ENCODE results near the gene MTOR. TPM values are rescaled to one million over a fixed set of nuclear protein-coding genes. Genes with fewer than 3 reads are reported as not detected.

Gene MTOR
- total RNA-seq, 4 donors from 2014 or later, result 32.4 to 55.4 (median 42.5) TPM

DNA sequence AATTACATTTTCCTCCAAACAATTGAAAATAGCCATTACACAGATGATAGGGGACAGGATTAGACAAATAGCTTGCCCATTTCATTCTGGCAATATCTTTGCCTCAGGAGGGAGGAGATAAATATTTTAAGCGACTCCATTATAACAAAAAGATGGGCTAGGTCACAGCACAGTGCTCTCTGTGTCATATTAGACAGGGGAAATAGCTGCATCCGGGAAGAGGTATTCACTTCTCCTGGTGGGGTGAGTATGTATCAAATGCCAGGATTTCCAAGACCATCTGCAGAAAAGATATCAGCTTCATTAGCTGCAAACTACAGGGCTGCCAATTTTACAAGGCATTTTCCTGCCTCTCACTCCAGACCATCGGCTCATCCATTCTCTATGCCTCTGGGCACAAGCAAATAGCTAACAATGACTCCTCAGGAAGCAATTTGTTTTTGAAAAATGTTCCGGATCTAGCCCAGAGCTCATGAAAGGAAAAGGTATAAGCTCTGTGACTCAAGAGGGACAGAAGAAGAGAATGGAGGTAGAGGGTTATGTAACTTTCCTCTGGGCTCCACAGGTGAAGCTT is 115.1 kb downstream of the MTOR start:
- H3K27ac ChIP-seq, result no peak overlapping the region
- H3K9me3 ChIP-seq, result no peaks in the 10 kb centered on the region
- ATAC-seq, result no peak
- H3K4me3 ChIP-seq, result no peak overlapping the region
- TF ChIP-seq, protein P1, sequence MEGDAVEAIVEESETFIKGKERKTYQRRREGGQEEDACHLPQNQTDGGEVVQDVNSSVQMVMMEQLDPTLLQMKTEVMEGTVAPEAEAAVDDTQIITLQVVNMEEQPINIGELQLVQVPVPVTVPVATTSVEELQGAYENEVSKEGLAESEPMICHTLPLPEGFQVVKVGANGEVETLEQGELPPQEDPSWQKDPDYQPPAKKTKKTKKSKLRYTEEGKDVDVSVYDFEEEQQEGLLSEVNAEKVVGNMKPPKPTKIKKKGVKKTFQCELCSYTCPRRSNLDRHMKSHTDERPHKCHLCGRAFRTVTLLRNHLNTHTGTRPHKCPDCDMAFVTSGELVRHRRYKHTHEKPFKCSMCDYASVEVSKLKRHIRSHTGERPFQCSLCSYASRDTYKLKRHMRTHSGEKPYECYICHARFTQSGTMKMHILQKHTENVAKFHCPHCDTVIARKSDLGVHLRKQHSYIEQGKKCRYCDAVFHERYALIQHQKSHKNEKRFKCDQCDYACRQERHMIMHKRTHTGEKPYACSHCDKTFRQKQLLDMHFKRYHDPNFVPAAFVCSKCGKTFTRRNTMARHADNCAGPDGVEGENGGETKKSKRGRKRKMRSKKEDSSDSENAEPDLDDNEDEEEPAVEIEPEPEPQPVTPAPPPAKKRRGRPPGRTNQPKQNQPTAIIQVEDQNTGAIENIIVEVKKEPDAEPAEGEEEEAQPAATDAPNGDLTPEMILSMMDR (IDR thresholded peaks at IDR 0.05), result no peak
- TF ChIP-seq POLR2A (IDR thresholded peaks at IDR 0.05), result no peak
- H3K27me3 ChIP-seq, result no peaks in the 10 kb centered on the region
- H3K4me1 ChIP-seq, result peaks cover 0 to 26% (median 8%) of the 10 kb centered on the region in 3 donors
- peaks cover 0 to 92% of the 10 kb centered on the region in 2 donors for H3K36me3 ChIP-seq
- WGBS, 2 donors (ENCODE audit: low coverage in 1 of 2), result 60 to 72% methylated on average over 3 to 4 of the region's 4 CpGs

DNA sequence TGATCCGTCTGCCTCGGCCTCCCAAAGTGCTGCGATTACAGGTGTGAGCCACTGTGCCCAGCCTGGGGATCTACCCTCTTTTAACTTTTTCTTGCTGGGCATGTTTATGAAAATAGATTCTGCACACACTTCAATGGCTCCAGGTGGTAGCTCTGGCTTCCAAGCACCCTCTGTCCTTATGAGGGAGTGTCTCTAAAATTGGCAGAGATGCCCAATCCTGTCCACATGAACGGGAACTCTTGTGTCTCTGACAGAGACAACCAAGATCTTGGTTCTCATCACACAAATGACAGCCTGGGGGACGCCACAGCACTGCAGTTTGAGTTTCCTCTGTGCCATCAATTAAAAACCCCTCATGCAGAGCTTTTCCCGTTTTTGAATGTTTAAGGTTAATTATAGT is 116.6 kb downstream of the MTOR start:
- Histone ChIP-seq H3K4me3 (no peak overlapping the region), H3K27me3 (no peaks in the 10 kb centered on the region), H3K27ac (no peak overlapping the region), H3K36me3 (peaks cover 0 to 89% of the 10 kb centered on the region in 2 donors), H3K4me1 (peaks cover 0 to 10% (median 1%) of the 10 kb centered on the region in 3 donors), H3K9me3 (no peaks in the 10 kb centered on the region)
- ATAC-seq, result no peak
- no peak for TF ChIP-seq POLR2AphosphoS5 (IDR thresholded peaks at IDR 0.05)
- TF ChIP-seq EP300 (IDR thresholded peaks at IDR 0.05), result no peak
- TF ChIP-seq, protein P1 (IDR thresholded peaks at IDR 0.05), result no peak
- no peak for TF ChIP-seq POLR2A (IDR thresholded peaks at IDR 0.05)
- WGBS, 2 donors (ENCODE audit: low coverage in 1 of 2), result 84 to 87% methylated on average over 3 to 6 of the region's 6 CpGs

DNA sequence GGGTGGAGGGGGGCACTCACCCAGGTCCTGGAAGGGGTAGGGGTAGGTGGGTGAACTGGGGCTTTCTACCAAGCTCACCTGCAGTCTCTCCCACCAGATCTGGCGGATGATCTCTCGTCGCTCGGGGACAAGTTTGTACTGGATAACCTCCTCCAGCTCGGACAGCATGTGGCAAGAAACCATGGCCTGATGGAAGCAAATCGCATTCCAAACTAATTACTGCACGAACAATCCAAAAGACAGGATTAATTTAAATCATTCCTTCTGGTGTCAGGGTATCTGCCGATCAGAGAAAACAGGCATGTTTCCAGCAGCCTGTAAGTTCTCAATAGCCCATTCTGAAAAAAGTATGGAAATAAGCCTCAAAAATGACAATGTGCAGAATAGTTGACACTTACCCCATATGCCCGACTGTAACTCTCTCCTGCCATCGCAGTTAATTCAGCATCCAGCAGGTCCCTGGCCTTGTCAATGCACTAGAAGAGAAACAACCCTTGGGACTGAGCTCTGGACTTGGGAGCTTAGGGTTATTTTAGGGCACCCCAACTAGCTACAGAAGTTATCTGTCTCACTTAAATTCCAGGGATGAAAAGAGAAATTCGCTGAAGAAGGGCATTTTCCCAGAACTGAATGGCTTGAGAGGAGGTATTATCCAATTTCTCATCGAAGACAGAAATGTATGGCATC is 117.6 kb downstream of the MTOR start:
- no peak overlapping the region for H3K4me3 ChIP-seq
- H3K9me3 ChIP-seq, result no peaks in the 10 kb centered on the region
- H3K27me3 ChIP-seq, result no peaks in the 10 kb centered on the region
- H3K36me3 ChIP-seq, result peaks cover 0 to 92% of the 10 kb centered on the region in 2 donors
- 67 to 72% methylated on average over 4 to 8 of the region's 12 CpGs for WGBS, 2 donors (ENCODE audit: low coverage in 1 of 2)
- ATAC-seq, result no peak
- H3K27ac ChIP-seq, result peak overlapping the region in 1 of 4 donors; percentile 41
- no peak for TF ChIP-seq POLR2A (IDR thresholded peaks at IDR 0.05)
- TF ChIP-seq, protein P1 (IDR thresholded peaks at IDR 0.05), result no peak
- no peak for TF ChIP-seq POLR2AphosphoS5 (IDR thresholded peaks at IDR 0.05)
- TF ChIP-seq EP300 (IDR thresholded peaks at IDR 0.05), result no peak
- H3K4me1 ChIP-seq, result peaks cover 0 to 6% (median 0%) of the 10 kb centered on the region in 3 donors

DNA sequence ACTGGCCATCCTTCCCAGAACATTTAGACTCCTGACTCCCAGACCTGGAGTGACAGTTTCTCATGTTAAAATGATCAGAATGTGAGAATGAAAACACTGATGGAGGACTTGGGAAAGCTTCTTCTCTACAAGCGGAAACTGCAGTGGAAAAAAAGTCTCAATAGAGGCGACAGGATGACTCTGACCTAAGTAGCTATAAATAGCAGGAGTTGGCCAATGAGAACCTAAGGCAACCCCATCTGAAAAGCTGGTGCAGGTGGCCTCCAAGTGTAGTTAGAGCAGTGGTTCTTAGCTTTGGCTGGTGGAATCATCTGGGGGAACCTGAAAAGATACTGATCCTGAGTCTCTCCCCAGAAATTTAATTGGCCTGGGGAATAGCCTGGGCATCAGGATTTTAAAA is 118.4 kb downstream of the MTOR start:
- Histone ChIP-seq H3K27me3 (no peaks in the 10 kb centered on the region), H3K36me3 (peaks cover 0 to 92% of the 10 kb centered on the region in 2 donors), H3K4me1 (peaks cover 0 to 6% (median 0%) of the 10 kb centered on the region in 3 donors), H3K9me3 (no peaks in the 10 kb centered on the region), H3K27ac (peak overlapping the region in 1 of 4 donors; percentile 41), H3K4me3 (no peak overlapping the region)
- 20 to 50% methylated on average over 1 to 2 of the region's 2 CpGs for WGBS, 2 donors (ENCODE audit: low coverage in 1 of 2)
- TF ChIP-seq POLR2AphosphoS5 (IDR thresholded peaks at IDR 0.05), result no peak
- TF ChIP-seq, protein P1 (IDR thresholded peaks at IDR 0.05), result no peak
- TF ChIP-seq POLR2A (IDR thresholded peaks at IDR 0.05), result no peak
- TF ChIP-seq EP300 (IDR thresholded peaks at IDR 0.05), result no peak
- no peak for ATAC-seq

DNA sequence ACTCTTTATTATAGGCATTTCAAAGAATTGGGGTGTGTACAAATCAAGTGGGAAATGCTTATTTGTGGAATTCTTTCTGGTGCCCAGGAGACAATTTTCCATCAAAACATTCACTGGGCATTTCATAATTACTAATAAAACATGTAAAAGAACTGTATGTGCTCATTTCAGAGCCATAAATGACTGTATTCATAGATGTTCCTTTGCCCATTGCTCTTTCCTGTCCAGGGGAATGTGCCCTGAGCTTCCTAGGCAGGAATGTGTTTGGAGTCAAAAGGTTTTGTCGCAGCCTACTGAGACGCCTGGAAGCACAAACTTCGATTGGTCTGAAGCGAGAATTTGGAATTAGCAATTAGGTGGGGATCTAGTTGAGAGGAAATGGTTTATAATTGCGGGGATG is 119.0 kb downstream of the MTOR start:
- no peaks in the 10 kb centered on the region for H3K9me3 ChIP-seq
- H3K4me3 ChIP-seq, result no peak overlapping the region
- 82 to 93% methylated on average over 4 to 5 of the region's 5 CpGs for WGBS, 2 donors (ENCODE audit: low coverage in 1 of 2)
- H3K27me3 ChIP-seq, result no peaks in the 10 kb centered on the region
- H3K36me3 ChIP-seq, result peaks cover 0 to 92% of the 10 kb centered on the region in 2 donors
- H3K27ac ChIP-seq, result peak overlapping the region in 1 of 4 donors; percentile 41
- no peak for TF ChIP-seq EP300 (IDR thresholded peaks at IDR 0.05)
- TF ChIP-seq POLR2A (IDR thresholded peaks at IDR 0.05), result no peak
- TF ChIP-seq, protein P1 (IDR thresholded peaks at IDR 0.05), result no peak
- TF ChIP-seq POLR2AphosphoS5 (IDR thresholded peaks at IDR 0.05), result no peak
- peak; percentile 39 for ATAC-seq
- peaks cover 0 to 6% (median 0%) of the 10 kb centered on the region in 3 donors for H3K4me1 ChIP-seq
